ACC112 (cell line): ENCODE measurements around the gene SNX20.

Experiments used
- H2AFZ ChIP-seq: fragments of 200-600 bp; sonication (generic); one replicate; pipeline ENCODE4 v1.6.0; 2017; ENCODE audit warnings: antibody characterized with exemption, low read length; ENCODE audit not compliant: unreplicated experiment
- H3K27ac ChIP-seq: fragments of 200-600 bp; sonication (generic); 2 replicates; pipeline ENCODE4 v1.5.1; 2014; ENCODE audit warnings: low read depth, mild to moderate bottlenecking, antibody characterized with exemption, low read length, moderate library complexity
- H3K27me3 ChIP-seq: fragments of 200-600 bp; sonication (generic); 2 replicates; pipeline ENCODE4 v1.6.1; 2014; ENCODE audit warnings: mild to moderate bottlenecking, antibody characterized with exemption, low read length, moderate library complexity, mixed read lengths; ENCODE audit not compliant: insufficient read depth
- H3K36me3 ChIP-seq: fragments of 200-600 bp; sonication (generic); 2 replicates; pipeline ENCODE4 v1.6.1; 2016; ENCODE audit warnings: mild to moderate bottlenecking, antibody characterized with exemption, low read length, moderate library complexity, mixed read lengths; ENCODE audit not compliant: insufficient read depth
- H3K4me1 ChIP-seq: fragments of 200-600 bp; sonication (generic); one replicate; pipeline ENCODE4 v1.6.1; 2016; ENCODE audit warnings: low read length, mixed read lengths; ENCODE audit not compliant: insufficient read depth, unreplicated experiment, control insufficient read depth
- H3K4me3 ChIP-seq: fragments of 200-600 bp; sonication (generic); 2 replicates; pipeline ENCODE4 v1.5.1; 2014; ENCODE audit warnings: mild to moderate bottlenecking, low read depth, low read length
- H3K79me2 ChIP-seq: fragments of 200-600 bp; sonication (generic); one replicate; pipeline ENCODE4 v1.6.0; 2016; ENCODE audit warnings: low read length; ENCODE audit not compliant: control insufficient read depth, unreplicated experiment, insufficient read depth

SNX20 gene

DNA sequence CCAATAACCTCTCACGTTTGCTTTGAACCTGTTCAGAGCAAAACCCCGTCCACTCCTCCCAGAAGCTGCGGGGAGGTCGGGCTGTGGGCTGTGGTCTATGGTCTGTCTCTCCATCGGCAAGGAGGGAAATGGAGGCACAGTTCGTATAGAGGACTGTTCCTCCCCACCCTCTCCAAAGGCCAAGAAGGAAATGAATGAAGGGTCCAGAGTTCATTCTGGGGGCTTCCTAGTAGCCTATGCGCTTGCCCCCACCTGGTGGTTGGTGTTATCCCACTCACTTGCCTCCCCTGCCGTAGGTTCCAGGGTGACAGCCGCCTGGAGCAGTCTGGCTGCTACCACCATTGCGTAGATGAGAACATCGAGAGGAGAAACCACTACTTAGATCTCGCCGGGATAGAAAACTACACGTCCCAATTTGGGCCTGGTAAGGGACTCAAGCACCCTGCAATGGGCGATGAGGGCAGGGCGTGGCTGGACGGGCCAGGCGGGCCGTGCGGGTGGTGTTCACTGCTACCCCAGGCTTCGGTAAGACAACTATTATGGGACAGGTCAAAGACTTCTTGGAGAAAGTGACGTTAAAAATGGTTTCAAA, 49.0 kb downstream of the SNX20 start:
- no peak overlapping the region for H3K27ac ChIP-seq
- peaks cover 45% of the 10 kb centered on the region for H3K27me3 ChIP-seq
- no peaks in the 10 kb centered on the region for H3K4me1 ChIP-seq
- no peak overlapping the region for H2AFZ ChIP-seq
- H3K36me3 ChIP-seq: no peaks in the 10 kb centered on the region
- no peaks in the 10 kb centered on the region for H3K79me2 ChIP-seq
- H3K4me3 ChIP-seq: no peak overlapping the region

GRCh38 chr16:50631249-50631984, 49.7 kb downstream of the SNX20 start:
- Histone ChIP-seq H2AFZ (no peak overlapping the region), H3K27me3 (peaks cover 47% of the 10 kb centered on the region), H3K79me2 (no peaks in the 10 kb centered on the region), H3K4me1 (no peaks in the 10 kb centered on the region), H3K36me3 (no peaks in the 10 kb centered on the region), H3K27ac (no peak overlapping the region), H3K4me3 (no peak overlapping the region)

- Histone ChIP-seq H3K79me2 (no peaks in the 10 kb centered on the region), H3K27ac (no peak overlapping the region), H2AFZ (no peak overlapping the region), H3K4me3 (no peak overlapping the region), H3K36me3 (no peaks in the 10 kb centered on the region), H3K27me3 (peaks cover 52% of the 10 kb centered on the region), H3K4me1 (no peaks in the 10 kb centered on the region)
Observed at GRCh38 chr16:50630394-50631020, 50.6 kb downstream of the SNX20 start.

- H3K4me3 ChIP-seq: no peak overlapping the region
- H3K27ac ChIP-seq: no peak overlapping the region
- no peaks in the 10 kb centered on the region for H3K36me3 ChIP-seq
- no peaks in the 10 kb centered on the region for H3K79me2 ChIP-seq
- no peaks in the 10 kb centered on the region for H3K4me1 ChIP-seq
- H3K27me3 ChIP-seq: peaks cover 43% of the 10 kb centered on the region
- no peak overlapping the region for H2AFZ ChIP-seq
Observed at GRCh38 chr16:50629334-50629733, 51.8 kb downstream of the SNX20 start.

GRCh38 chr16:50628156-50628802, 52.8 kb downstream of the SNX20 start:
- Histone ChIP-seq H3K27ac (no peak overlapping the region), H3K79me2 (no peaks in the 10 kb centered on the region), H3K4me3 (no peak overlapping the region), H3K27me3 (peaks cover 38% of the 10 kb centered on the region), H2AFZ (no peak overlapping the region), H3K4me1 (no peaks in the 10 kb centered on the region), H3K36me3 (no peaks in the 10 kb centered on the region)

DNA sequence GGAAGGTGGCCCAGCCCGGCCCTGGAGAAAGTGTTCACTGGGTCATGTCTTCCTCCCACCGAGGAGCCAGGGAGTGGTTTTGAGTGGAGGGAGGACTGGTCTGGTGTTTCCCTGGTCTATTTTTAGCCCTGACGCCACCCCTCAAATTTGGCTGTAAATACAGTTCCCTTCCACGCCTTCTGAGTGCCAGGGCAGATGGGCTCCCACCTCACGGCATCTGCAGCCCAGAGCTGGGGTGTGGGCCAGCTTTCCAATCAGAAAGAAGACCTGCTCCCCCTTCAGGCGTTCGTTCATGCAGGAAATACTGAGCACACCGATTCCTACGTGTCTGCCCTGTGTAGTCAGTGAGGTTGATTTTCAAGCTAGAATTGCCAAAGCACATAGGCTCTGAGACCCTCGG, 53.7 kb downstream of the SNX20 start:
- H3K79me2 ChIP-seq: no peaks in the 10 kb centered on the region
- no peak overlapping the region for H3K4me3 ChIP-seq
- H3K36me3 ChIP-seq: no peaks in the 10 kb centered on the region
- no peak overlapping the region for H2AFZ ChIP-seq
- no peaks in the 10 kb centered on the region for H3K4me1 ChIP-seq
- no peak overlapping the region for H3K27ac ChIP-seq
- H3K27me3 ChIP-seq: peaks cover 38% of the 10 kb centered on the region

DNA sequence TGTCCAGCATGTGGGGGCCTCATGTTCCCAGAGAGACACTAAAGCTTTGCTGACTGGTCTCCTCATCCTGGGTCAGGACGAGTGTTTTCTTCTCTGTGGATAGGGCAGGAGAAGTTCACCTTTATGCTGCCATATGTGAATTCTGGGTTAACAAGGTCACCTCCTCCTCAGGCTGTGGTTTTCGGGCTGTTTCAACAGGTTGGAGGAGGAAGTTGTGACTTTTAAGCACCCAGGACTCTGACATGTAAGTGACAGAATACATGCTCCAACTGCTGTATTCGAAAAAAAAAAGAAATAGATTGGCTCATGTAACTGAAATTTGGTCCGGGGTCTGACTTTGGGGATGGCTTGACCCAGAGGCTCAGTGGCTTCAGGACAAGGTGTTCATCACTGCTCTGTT, 54.2 kb downstream of the SNX20 start:
- H3K27me3 ChIP-seq: peaks cover 38% of the 10 kb centered on the region
- H3K36me3 ChIP-seq: no peaks in the 10 kb centered on the region
- H3K27ac ChIP-seq: no peak overlapping the region
- no peak overlapping the region for H3K4me3 ChIP-seq
- H2AFZ ChIP-seq: no peak overlapping the region
- H3K4me1 ChIP-seq: no peaks in the 10 kb centered on the region
- no peaks in the 10 kb centered on the region for H3K79me2 ChIP-seq

DNA sequence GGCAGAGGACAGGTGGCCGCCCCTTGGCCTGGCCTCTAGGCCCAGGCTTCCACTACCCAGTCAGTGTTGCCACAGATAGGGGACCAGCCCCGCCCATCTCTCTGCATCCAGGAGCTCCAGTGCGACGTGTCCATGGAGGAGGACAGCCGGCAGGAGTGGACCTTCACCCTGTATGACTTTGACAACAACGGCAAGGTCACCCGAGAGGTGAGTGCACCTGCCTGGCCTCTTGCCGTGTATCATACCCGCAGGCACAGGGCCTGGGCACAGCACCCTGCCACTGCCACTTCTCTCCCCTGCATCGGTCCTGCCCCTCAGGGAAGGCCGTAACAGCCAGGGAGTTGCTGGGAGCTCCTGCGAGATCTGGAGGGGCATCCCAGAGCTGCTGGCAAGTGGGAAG, 55.7 kb downstream of the SNX20 start:
- no peak overlapping the region for H3K27ac ChIP-seq
- no peak overlapping the region for H2AFZ ChIP-seq
- peaks cover 32% of the 10 kb centered on the region for H3K27me3 ChIP-seq
- no peaks in the 10 kb centered on the region for H3K36me3 ChIP-seq
- no peaks in the 10 kb centered on the region for H3K4me1 ChIP-seq
- no peaks in the 10 kb centered on the region for H3K79me2 ChIP-seq
- H3K4me3 ChIP-seq: no peak overlapping the region

DNA sequence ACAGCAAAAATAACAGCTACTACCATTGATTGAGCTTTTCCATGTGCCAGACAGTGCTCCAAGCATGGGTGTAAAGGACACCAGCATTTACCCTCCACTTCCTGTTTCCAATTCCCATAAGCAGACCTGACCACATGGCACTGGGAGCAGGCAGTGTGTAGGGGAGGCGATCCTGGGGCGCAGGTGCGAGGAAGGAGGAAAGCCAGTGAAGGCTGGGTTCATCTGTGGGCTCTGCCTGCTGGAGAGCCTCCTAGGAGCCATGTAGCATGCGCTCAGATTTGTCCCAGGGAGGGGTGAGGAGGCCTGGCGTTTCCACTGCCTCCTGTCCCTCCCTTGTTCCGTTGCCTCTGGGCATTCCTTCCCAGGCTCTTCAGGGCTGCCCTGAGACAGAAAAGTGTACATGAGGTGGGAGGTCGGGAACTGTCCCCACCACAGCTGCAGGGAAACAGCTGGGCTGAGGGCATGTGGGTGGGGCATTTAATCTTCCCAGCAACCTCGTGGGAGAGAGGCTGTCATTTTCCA, 56.6 kb downstream of the SNX20 start:
- H3K79me2 ChIP-seq: no peaks in the 10 kb centered on the region
- H3K27me3 ChIP-seq: peaks cover 24% of the 10 kb centered on the region
- no peaks in the 10 kb centered on the region for H3K36me3 ChIP-seq
- H2AFZ ChIP-seq: no peak overlapping the region
- no peak overlapping the region for H3K27ac ChIP-seq
- H3K4me3 ChIP-seq: no peak overlapping the region
- H3K4me1 ChIP-seq: no peaks in the 10 kb centered on the region

DNA sequence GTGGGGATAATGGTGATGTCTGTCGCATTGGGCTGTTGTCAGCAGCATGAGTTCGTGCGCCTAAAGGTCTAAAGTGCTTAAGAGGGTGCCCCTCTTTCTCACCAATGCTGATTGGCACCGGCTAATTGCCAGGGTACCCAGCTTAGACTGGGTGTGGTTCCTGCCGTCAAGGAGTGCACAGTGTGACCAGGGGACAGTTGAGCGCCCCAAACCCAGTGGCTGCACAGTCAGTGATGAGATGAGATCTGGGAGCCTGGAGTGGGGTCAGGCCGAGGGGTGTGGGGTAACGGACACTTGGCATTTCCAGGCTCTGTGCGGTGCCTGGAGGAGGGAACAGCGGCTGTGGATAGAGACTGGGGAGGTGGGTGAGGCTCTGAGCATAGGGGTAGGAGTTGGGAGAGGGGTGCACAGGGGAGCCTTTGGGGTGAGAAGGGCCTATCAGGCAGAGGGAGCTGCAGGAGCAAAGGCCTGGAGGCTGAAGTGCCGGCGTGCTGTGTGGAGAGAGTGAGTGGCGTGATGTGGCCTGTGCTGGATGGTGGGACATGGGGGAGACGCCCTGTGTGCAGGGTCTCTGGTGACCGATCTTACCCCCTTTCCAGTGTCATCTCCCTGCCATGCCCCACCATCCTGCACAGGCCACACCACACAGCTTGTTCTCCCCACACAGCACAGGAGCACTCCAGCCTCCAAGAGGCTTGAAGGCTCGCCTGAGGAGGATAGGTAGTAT, 58.3 kb downstream of the SNX20 start:
- Histone ChIP-seq H3K27ac (no peak overlapping the region), H3K79me2 (no peaks in the 10 kb centered on the region), H3K27me3 (peaks cover 15% of the 10 kb centered on the region), H2AFZ (no peak overlapping the region), H3K4me3 (no peak overlapping the region), H3K4me1 (no peaks in the 10 kb centered on the region), H3K36me3 (no peaks in the 10 kb centered on the region)
